ENCODE data around the gene CTCF. TPM values are rescaled to one million over a fixed set of nuclear protein-coding genes. Genes with fewer than 3 reads are reported as not detected.

CTCF gene
- total RNA-seq, 2 donors from 2014 or later: 24.5 to 31.6 TPM

DNA sequence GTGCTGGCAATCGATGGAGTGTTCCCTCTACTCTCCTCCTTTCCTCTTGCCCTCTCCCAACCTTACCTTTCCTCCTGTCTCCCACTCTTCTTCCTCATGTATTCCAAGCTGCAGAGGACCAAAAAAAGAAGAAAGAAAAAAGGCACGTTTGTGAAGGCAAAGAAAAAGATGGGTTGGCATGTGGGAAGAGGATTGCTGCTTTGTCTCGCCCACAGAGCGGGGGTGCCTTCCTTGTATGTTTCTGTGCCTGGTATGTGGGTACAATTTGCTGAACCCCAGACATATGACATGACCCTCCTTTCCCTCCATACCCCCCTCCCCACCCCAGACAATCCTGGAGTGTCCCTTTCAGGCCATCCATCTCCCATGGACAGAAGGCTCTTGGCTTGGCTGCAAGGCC, 13.1 kb upstream of the CTCF start:
- TF ChIP-seq, protein P1, sequence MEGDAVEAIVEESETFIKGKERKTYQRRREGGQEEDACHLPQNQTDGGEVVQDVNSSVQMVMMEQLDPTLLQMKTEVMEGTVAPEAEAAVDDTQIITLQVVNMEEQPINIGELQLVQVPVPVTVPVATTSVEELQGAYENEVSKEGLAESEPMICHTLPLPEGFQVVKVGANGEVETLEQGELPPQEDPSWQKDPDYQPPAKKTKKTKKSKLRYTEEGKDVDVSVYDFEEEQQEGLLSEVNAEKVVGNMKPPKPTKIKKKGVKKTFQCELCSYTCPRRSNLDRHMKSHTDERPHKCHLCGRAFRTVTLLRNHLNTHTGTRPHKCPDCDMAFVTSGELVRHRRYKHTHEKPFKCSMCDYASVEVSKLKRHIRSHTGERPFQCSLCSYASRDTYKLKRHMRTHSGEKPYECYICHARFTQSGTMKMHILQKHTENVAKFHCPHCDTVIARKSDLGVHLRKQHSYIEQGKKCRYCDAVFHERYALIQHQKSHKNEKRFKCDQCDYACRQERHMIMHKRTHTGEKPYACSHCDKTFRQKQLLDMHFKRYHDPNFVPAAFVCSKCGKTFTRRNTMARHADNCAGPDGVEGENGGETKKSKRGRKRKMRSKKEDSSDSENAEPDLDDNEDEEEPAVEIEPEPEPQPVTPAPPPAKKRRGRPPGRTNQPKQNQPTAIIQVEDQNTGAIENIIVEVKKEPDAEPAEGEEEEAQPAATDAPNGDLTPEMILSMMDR (IDR thresholded peaks at IDR 0.05): no peak
- Histone ChIP-seq H3K36me3 (peaks cover 42% of the 10 kb centered on the region), H3K4me1 (peaks cover 0 to 54% of the 10 kb centered on the region in 2 donors), H3K4me3 (no peak overlapping the region), H3K27me3 (no peaks in the 10 kb centered on the region), H3K9me3 (no peaks in the 10 kb centered on the region), H3K27ac (no peak overlapping the region)
- DNase-seq (ENCODE audit: low spot score): no peak

DNA sequence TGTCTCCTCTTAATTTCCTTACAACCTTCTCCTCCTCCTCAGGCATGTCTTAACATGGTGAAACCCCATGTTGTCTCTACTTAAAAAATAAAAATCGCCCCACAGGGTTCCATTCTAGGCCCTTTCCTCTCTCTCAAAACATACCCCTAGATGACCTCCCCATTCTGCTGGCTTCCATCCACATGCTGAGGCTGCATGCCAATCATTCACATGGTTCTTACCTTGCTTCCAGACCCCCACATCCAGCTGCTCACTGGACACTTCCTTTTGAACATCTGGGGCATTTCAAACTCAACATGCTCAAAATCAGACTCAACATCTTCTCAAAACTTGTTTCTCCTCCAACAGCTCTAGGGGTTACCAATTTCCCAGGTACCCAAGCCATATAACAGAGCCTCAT, 12.4 kb upstream of the CTCF start:
- Histone ChIP-seq H3K4me1 (peaks cover 0 to 50% of the 10 kb centered on the region in 2 donors), H3K9me3 (no peaks in the 10 kb centered on the region), H3K27me3 (no peaks in the 10 kb centered on the region), H3K4me3 (no peak overlapping the region), H3K27ac (no peak overlapping the region), H3K36me3 (peaks cover 35% of the 10 kb centered on the region)
- no peak for DNase-seq (ENCODE audit: low spot score)
- TF ChIP-seq, protein P1 (IDR thresholded peaks at IDR 0.05): no peak

DNA sequence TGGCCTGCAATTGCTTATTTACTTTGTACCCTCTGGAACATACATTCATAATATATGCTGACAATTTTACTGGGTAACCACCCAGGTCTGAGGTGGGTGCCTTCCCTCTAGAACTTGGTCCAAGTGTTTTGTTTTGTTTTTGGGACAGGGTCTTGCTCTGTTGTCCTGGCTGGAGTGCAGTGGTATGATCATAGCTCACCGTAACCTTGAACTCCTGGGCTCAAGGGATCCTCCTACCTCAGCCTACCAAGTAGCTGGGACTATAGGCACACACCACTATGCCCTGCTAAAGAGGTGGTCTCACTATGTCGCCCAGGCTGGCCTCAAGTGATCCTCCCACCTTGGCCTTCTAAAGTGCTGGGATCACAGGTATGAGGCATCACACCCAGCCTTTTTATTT, 11.2 kb upstream of the CTCF start:
- DNase-seq (ENCODE audit: low spot score): no peak
- Histone ChIP-seq H3K9me3 (no peaks in the 10 kb centered on the region), H3K4me3 (no peak overlapping the region), H3K4me1 (peaks cover 0 to 46% of the 10 kb centered on the region in 2 donors), H3K27me3 (no peaks in the 10 kb centered on the region), H3K36me3 (peaks cover 24% of the 10 kb centered on the region), H3K27ac (no peak overlapping the region)
- TF ChIP-seq, protein P1 (IDR thresholded peaks at IDR 0.05): no peak

DNA sequence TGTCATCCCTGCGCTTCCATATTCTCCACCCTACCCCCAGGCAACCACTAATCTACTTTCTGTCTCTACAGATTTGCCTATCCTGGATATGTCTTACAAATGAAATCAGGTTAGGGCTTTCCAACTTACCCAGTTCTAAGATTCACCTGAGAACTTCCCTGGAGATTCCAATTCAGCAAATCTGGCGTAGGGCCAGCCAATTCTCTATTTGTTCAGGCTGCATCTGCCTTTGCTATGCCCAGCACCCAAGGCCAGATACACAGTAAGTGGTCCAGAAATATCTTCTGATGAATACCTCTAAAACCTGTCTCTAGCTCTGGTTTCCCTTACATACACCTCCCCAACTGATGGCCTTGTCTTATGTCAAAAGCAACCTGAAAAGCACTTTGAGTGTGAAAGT, 10.4 kb upstream of the CTCF start:
- Histone ChIP-seq H3K4me1 (peaks cover 0 to 38% of the 10 kb centered on the region in 2 donors), H3K4me3 (no peak overlapping the region), H3K27me3 (no peaks in the 10 kb centered on the region), H3K27ac (peak overlapping the region; percentile 61 to 62), H3K9me3 (no peaks in the 10 kb centered on the region), H3K36me3 (peaks cover 15% of the 10 kb centered on the region)
- TF ChIP-seq, protein P1 (IDR thresholded peaks at IDR 0.05): no peak
- no peak for DNase-seq (ENCODE audit: low spot score)

DNA sequence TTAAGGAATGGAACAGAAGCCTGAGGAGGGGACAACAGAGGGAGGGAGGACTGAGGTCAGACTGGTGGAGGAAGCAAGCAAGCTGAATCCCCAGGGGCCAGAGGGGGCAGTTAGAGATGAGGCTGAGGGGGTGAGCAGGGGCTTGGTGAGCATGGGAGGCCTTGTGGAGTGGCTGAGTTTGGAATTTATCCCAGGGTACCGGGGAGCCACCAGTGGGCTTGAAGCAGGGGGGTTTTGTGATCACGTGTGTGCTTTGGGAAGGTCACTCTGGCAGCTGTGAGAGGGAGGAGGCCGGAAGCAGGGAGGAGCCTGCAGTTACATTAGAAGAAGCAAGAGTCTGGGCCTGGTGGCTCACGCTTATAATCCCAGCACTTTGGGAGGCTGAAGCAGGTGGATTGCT, 9.8 kb upstream of the CTCF start:
- H3K9me3 ChIP-seq: no peaks in the 10 kb centered on the region
- H3K27me3 ChIP-seq: no peaks in the 10 kb centered on the region
- H3K4me3 ChIP-seq: no peak overlapping the region
- H3K27ac ChIP-seq: peak overlapping the region; percentile 61 to 62
- peaks cover 0 to 33% of the 10 kb centered on the region in 2 donors for H3K4me1 ChIP-seq
- H3K36me3 ChIP-seq: peaks cover 12% of the 10 kb centered on the region
- no peak for DNase-seq (ENCODE audit: low spot score)
- TF ChIP-seq, protein P1 (IDR thresholded peaks at IDR 0.05): no peak

DNA sequence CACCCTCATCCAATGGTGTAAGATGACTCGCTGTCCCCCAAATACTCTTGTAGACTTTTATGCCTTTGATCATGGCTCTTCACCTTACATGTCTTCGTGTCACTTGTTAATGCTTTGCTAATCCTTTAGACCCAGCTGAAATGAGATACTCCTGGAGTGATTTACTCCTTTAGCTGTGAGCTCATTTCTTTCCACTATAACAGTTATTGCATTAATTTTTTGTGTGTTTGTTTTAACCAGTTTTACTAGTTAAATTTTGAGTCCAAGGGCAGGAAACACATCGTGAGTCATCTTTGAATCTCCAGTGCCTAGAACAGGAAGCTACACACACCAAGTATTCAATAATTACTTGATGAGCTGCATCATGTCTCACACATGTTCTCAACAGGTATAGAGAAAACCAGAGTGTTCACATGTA, 6.5 kb upstream of the CTCF start:
- Histone ChIP-seq H3K4me3 (no peak overlapping the region), H3K27ac (no peak overlapping the region), H3K36me3 (no peaks in the 10 kb centered on the region), H3K4me1 (peaks cover 0 to 19% of the 10 kb centered on the region in 2 donors), H3K9me3 (no peaks in the 10 kb centered on the region), H3K27me3 (no peaks in the 10 kb centered on the region)
- no peak for DNase-seq (ENCODE audit: low spot score)
- TF ChIP-seq, protein P1 (IDR thresholded peaks at IDR 0.05): no peak

All from right atrium auricular region (tissue), 2 donors.